SK-N-SH (cell line): ENCODE measurements around the gene ANO3. TPM values are rescaled to one million over a fixed set of nuclear protein-coding genes. Genes with fewer than 3 reads are reported as not detected.

Source experiments
- CTCF ChIA-PET: fragments of 300-600, 350-600 bp; formaldehyde crosslinking; extraction: SDS; loops from one replicate; lab custom pipeline; 2021; lab: Yijun Ruan, JAX
- POLR2A ChIA-PET: fragments of 350-600 bp; sonication (Branson Sonifier 250); formaldehyde crosslinking; extraction: SDS; loops from one replicate; lab custom pipeline; 2020; ENCODE audit warnings: antibody characterized with exemption, inconsistent platforms; lab: Yijun Ruan, JAX
- DNase-seq: peaks from one replicate; pipeline ENCODE4 v3.0.0; 2012
- H2AFZ ChIP-seq: fragments of 200-600 bp; sonication (generic); 2 replicates; pipeline ENCODE4 v1.8.1; 2016; ENCODE audit warnings: antibody characterized with exemption, mild to moderate bottlenecking, low read depth
- H3F3A ChIP-seq: fragments of 200-600 bp; sonication (generic); replicated peaks from 2 replicates; pipeline ENCODE3; 2016; ENCODE audit warnings: antibody characterized with exemption, mild to moderate bottlenecking; ENCODE audit not compliant: insufficient read depth
- H3K27ac ChIP-seq, 2 experiments: fragments of 200-500 bp in 1 of 2; fragments of 200-600 bp in 1 of 2; sonication (Bioruptor generic) in 1 of 2; sonication (generic), shearing (Covaris generic) in 1 of 2; 2 replicates each; pipeline versions ENCODE4 v1.5.1 to v1.6.1; 2014 to 2016; ENCODE audit warnings: low read depth in 2 of 2, inconsistent platforms in 1 of 2, low read length in 1 of 2, mild to moderate bottlenecking in 1 of 2, mixed read lengths in 1 of 2
- H3K27me3 ChIP-seq: fragments of 200-600 bp; sonication (generic), shearing (Covaris generic); 2 replicates; pipeline ENCODE4 v1.6.1; 2016; ENCODE audit warnings: mixed run types; ENCODE audit not compliant: insufficient read depth
- H3K36me3 ChIP-seq, 2 experiments: fragments of 200-500 bp in 1 of 2; fragments of 200-600 bp in 1 of 2; sonication (Bioruptor generic) in 1 of 2; sonication (generic) in 1 of 2; replicated peaks in 1 of 2; 2 replicates each; pipeline versions ENCODE3 to v1.5.1; 2014 to 2016; ENCODE audit warnings: low read length in 1 of 2, mild to moderate bottlenecking in 1 of 2; ENCODE audit not compliant: insufficient read depth in 2 of 2, control insufficient read depth in 1 of 2
- H3K4me1 ChIP-seq, 2 experiments: fragments of 200-500 bp in 1 of 2; fragments of 200-600 bp in 1 of 2; sonication (Bioruptor generic) in 1 of 2; sonication (generic), shearing (Covaris generic) in 1 of 2; 2 replicates each; pipeline versions ENCODE4 v1.5.1 to v1.6.1; 2014 to 2016; ENCODE audit warnings: low read depth in 1 of 2, low read length in 1 of 2, mixed run types in 1 of 2; ENCODE audit not compliant: insufficient read depth in 2 of 2, control insufficient read depth in 1 of 2
- H3K4me2 ChIP-seq: fragments of 200-600 bp; sonication (generic), shearing (Covaris generic); 2 replicates; pipeline ENCODE4 v1.6.1; 2017; ENCODE audit warnings: mixed run types
- H3K4me3 ChIP-seq, 2 experiments: fragments of 200-500 bp in 1 of 2; fragments of 200-600 bp in 1 of 2; sonication (Bioruptor generic) in 1 of 2; sonication (generic), shearing (Covaris generic) in 1 of 2; 2 replicates each; pipeline versions ENCODE4 v1.5.1 to v1.8.1; 2014 to 2016; ENCODE audit warnings: low read depth in 2 of 2, inconsistent platforms in 1 of 2, low read length in 1 of 2, mild to moderate bottlenecking in 1 of 2, mixed read lengths in 1 of 2, moderate library complexity in 1 of 2
- H3K79me2 ChIP-seq: fragments of 200-600 bp; sonication (generic); 2 replicates; pipeline ENCODE4 v1.8.1; 2017; ENCODE audit warnings: mild to moderate bottlenecking; ENCODE audit not compliant: insufficient read depth
- H3K9ac ChIP-seq: fragments of 200-600 bp; sonication (generic); 2 replicates; pipeline ENCODE4 v1.6.1; 2017; ENCODE audit warnings: mixed run types
- H3K9me2 ChIP-seq: fragments of 200-600 bp; sonication (generic); 2 replicates; pipeline ENCODE4 v1.6.1; 2017; ENCODE audit warnings: mixed run types
- H3K9me3 ChIP-seq: fragments of 200-600 bp; sonication (generic); 2 replicates; pipeline ENCODE4 v1.6.1; 2017; ENCODE audit warnings: mixed run types, mild to moderate bottlenecking, moderate library complexity
- H4K20me1 ChIP-seq: fragments of 200-600 bp; sonication (generic); 2 replicates; pipeline ENCODE4 v1.6.1; 2017; ENCODE audit warnings: mild to moderate bottlenecking, mixed run types; ENCODE audit not compliant: insufficient read depth
- CHD2 ChIP-seq: fragments of 150-350 bp; IDR thresholded peaks from 2 replicates; pipeline ENCODE4 v1.6.1; 2018; ENCODE audit warnings: low read length; ENCODE audit not compliant: partially characterized antibody
- ELF1 ChIP-seq: IDR thresholded peaks from 2 replicates; pipeline ENCODE4 v1.4.0; 2012
- EP300 ChIP-seq, 2 experiments: IDR thresholded peaks; 2 replicates each; pipeline versions ENCODE4 v1.4.0 to v1.6.1; 2012; ENCODE audit warnings: borderline replicate concordance in 1 of 2, low read depth in 1 of 2, low read length in 1 of 2
- FOXM1 ChIP-seq: IDR thresholded peaks from 2 replicates; pipeline ENCODE4 v1.4.0; 2012; ENCODE audit warnings: low read depth, mild to moderate bottlenecking
- GABPA ChIP-seq: IDR thresholded peaks from 2 replicates; pipeline ENCODE4 v1.4.0; 2012; ENCODE audit warnings: low read depth, mild to moderate bottlenecking
- GATA2 ChIP-seq: sonication (generic); formaldehyde crosslinking; IDR thresholded peaks from 2 replicates; pipeline ENCODE4 v1.5.0; 2020; ENCODE audit warnings: mild to moderate bottlenecking, missing genetic modification reagents
- MEF2A ChIP-seq: IDR thresholded peaks from 2 replicates; pipeline ENCODE4 v1.4.0; 2012; ENCODE audit warnings: low read depth, borderline replicate concordance
- NFIC ChIP-seq: IDR thresholded peaks from 2 replicates; pipeline ENCODE4 v1.4.0; 2012; ENCODE audit warnings: borderline replicate concordance
- POLR2AphosphoS5 ChIP-seq: IDR thresholded peaks from 2 replicates; pipeline ENCODE4 v1.6.1; 2012; ENCODE audit warnings: low read depth, low read length
- RCOR1 ChIP-seq: fragments of 150-350 bp; IDR thresholded peaks from 2 replicates; pipeline ENCODE4 v1.6.1; 2017; ENCODE audit warnings: antibody characterized with exemption, low read length
- SIN3A ChIP-seq: IDR thresholded peaks from 2 replicates; pipeline ENCODE4 v1.6.1; 2012; ENCODE audit warnings: low read depth, mild to moderate bottlenecking, low read length, moderate library complexity, borderline replicate concordance
- SMC3 ChIP-seq: IDR thresholded peaks from 2 replicates; pipeline ENCODE4 v1.6.1; 2012; ENCODE audit warnings: low read depth, low read length, improper control_type of control experiment
- polyA plus RNA-seq, 3 experiments: library from polyadenylated mRNA; depleted of rRNA; stranded (reverse); fragments of >200 nt; gene quantifications; 2 replicates each; pipeline ENCODE4 v1.2.3, GENCODE V29; 2012
- TF ChIP-seq, protein P1 (sequence below): fragments of 200-600 bp; sonication (generic); IDR thresholded peaks from 2 replicates; pipeline ENCODE4 v1.6.1; 2017; ENCODE audit warnings: antibody characterized with exemption, mild to moderate bottlenecking, moderate library complexity
- TF ChIP-seq, protein P2 (sequence below): fragments of 150-350 bp; IDR thresholded peaks from 2 replicates; pipeline ENCODE4 v1.6.1; 2016; ENCODE audit warnings: mild to moderate bottlenecking, low read depth, low read length
- TF ChIP-seq, protein P3 (sequence below): IDR thresholded peaks from 2 replicates; pipeline ENCODE4 v1.4.0; 2012; ENCODE audit warnings: low read depth, borderline replicate concordance
- TF ChIP-seq, protein P4 (sequence below): IDR thresholded peaks from 2 replicates; pipeline ENCODE4 v1.6.1; 2012; ENCODE audit warnings: mild to moderate bottlenecking, low read depth, low read length, moderate library complexity
- TF ChIP-seq, protein P5 (sequence below): IDR thresholded peaks from 2 replicates; pipeline ENCODE4 v1.4.0; 2012; ENCODE audit warnings: low read depth
- TF ChIP-seq, protein P6 (sequence below): IDR thresholded peaks from 2 replicates; pipeline ENCODE4; 2012

The ANO3 gene
- polyA plus RNA-seq, 1 of the 3 experiments (the other 2 are of a cell fraction): 0.13 TPM

DNA sequence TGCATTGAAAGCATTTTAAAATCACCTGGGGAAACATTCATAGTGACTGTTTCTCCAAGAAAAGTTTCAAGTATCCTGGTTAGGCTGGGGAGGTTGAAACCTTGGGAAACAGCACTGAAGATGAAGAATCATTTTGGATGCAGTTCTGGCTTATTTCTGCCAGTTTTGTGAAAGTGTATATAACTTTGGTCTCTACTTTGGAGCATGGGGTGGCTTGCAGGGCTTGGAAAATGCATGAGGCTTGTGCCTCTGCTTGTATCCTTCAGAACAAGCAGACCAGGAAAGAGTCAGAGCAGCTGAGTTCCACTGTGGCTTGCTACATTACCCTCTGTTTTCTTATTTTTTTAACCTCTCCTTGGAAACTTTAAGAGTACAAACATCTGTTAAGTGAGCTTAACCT, 370.5 kb downstream of the ANO3 start:
- H3K9me2 ChIP-seq: no peaks in the 10 kb centered on the region
- no peak overlapping the region for H3K9ac ChIP-seq
- DNase-seq: no peak
- H3F3A ChIP-seq: no peaks in the 10 kb centered on the region
- no peak overlapping the region for H3K27ac ChIP-seq
- ChIA-PET CTCF (interaction anchor here (0.9 to 1.5 kb wide), 2 partner anchors 406 to 783 kb away, joined by 3 to 4 read pairs; no protein-coding TSS in a partner anchor), POLR2A (interaction anchor here (0.5 kb wide), 1 partner anchor 9 kb away, joined by 3 read pairs; no protein-coding TSS in a partner anchor)
- no peaks in the 10 kb centered on the region for H4K20me1 ChIP-seq
- H3K4me3 ChIP-seq: no peak overlapping the region
- H3K27me3 ChIP-seq: no peaks in the 10 kb centered on the region
- H3K4me1 ChIP-seq: peaks cover 0 to 9% of the 10 kb centered on the region in 2 experiments; a peak in 2 of 4 replicates
- no peaks in the 10 kb centered on the region for H3K36me3 ChIP-seq
- H3K4me2 ChIP-seq: no peak overlapping the region
- TF ChIP-seq, protein P1, sequence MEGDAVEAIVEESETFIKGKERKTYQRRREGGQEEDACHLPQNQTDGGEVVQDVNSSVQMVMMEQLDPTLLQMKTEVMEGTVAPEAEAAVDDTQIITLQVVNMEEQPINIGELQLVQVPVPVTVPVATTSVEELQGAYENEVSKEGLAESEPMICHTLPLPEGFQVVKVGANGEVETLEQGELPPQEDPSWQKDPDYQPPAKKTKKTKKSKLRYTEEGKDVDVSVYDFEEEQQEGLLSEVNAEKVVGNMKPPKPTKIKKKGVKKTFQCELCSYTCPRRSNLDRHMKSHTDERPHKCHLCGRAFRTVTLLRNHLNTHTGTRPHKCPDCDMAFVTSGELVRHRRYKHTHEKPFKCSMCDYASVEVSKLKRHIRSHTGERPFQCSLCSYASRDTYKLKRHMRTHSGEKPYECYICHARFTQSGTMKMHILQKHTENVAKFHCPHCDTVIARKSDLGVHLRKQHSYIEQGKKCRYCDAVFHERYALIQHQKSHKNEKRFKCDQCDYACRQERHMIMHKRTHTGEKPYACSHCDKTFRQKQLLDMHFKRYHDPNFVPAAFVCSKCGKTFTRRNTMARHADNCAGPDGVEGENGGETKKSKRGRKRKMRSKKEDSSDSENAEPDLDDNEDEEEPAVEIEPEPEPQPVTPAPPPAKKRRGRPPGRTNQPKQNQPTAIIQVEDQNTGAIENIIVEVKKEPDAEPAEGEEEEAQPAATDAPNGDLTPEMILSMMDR: no peak
- TF ChIP-seq SIN3A (no peak), NFIC (no peak), GATA2 (no peak), CHD2 (no peak), SMC3 (no peak), RCOR1 (no peak), FOXM1 (no peak), POLR2AphosphoS5 (no peak), EP300 (IDR thresholded peaks at IDR 0.05; ENCODE audit: borderline replicate concordance in 1 of 2, low read depth in 1 of 2, low read length in 1 of 2) (no peak), ELF1 (no peak), GABPA (no peak), MEF2A (no peak)
- TF ChIP-seq, protein P2, sequence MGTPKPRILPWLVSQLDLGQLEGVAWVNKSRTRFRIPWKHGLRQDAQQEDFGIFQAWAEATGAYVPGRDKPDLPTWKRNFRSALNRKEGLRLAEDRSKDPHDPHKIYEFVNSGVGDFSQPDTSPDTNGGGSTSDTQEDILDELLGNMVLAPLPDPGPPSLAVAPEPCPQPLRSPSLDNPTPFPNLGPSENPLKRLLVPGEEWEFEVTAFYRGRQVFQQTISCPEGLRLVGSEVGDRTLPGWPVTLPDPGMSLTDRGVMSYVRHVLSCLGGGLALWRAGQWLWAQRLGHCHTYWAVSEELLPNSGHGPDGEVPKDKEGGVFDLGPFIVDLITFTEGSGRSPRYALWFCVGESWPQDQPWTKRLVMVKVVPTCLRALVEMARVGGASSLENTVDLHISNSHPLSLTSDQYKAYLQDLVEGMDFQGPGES: no peak
- TF ChIP-seq, protein P3, sequence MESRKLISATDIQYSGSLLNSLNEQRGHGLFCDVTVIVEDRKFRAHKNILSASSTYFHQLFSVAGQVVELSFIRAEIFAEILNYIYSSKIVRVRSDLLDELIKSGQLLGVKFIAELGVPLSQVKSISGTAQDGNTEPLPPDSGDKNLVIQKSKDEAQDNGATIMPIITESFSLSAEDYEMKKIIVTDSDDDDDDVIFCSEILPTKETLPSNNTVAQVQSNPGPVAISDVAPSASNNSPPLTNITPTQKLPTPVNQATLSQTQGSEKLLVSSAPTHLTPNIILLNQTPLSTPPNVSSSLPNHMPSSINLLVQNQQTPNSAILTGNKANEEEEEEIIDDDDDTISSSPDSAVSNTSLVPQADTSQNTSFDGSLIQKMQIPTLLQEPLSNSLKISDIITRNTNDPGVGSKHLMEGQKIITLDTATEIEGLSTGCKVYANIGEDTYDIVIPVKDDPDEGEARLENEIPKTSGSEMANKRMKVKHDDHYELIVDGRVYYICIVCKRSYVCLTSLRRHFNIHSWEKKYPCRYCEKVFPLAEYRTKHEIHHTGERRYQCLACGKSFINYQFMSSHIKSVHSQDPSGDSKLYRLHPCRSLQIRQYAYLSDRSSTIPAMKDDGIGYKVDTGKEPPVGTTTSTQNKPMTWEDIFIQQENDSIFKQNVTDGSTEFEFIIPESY: no peak
- TF ChIP-seq, protein P4, sequence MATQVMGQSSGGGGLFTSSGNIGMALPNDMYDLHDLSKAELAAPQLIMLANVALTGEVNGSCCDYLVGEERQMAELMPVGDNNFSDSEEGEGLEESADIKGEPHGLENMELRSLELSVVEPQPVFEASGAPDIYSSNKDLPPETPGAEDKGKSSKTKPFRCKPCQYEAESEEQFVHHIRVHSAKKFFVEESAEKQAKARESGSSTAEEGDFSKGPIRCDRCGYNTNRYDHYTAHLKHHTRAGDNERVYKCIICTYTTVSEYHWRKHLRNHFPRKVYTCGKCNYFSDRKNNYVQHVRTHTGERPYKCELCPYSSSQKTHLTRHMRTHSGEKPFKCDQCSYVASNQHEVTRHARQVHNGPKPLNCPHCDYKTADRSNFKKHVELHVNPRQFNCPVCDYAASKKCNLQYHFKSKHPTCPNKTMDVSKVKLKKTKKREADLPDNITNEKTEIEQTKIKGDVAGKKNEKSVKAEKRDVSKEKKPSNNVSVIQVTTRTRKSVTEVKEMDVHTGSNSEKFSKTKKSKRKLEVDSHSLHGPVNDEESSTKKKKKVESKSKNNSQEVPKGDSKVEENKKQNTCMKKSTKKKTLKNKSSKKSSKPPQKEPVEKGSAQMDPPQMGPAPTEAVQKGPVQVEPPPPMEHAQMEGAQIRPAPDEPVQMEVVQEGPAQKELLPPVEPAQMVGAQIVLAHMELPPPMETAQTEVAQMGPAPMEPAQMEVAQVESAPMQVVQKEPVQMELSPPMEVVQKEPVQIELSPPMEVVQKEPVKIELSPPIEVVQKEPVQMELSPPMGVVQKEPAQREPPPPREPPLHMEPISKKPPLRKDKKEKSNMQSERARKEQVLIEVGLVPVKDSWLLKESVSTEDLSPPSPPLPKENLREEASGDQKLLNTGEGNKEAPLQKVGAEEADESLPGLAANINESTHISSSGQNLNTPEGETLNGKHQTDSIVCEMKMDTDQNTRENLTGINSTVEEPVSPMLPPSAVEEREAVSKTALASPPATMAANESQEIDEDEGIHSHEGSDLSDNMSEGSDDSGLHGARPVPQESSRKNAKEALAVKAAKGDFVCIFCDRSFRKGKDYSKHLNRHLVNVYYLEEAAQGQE: no peak
- TF ChIP-seq, protein P5, sequence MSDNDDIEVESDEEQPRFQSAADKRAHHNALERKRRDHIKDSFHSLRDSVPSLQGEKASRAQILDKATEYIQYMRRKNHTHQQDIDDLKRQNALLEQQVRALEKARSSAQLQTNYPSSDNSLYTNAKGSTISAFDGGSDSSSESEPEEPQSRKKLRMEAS: no peak
- TF ChIP-seq, protein P6, sequence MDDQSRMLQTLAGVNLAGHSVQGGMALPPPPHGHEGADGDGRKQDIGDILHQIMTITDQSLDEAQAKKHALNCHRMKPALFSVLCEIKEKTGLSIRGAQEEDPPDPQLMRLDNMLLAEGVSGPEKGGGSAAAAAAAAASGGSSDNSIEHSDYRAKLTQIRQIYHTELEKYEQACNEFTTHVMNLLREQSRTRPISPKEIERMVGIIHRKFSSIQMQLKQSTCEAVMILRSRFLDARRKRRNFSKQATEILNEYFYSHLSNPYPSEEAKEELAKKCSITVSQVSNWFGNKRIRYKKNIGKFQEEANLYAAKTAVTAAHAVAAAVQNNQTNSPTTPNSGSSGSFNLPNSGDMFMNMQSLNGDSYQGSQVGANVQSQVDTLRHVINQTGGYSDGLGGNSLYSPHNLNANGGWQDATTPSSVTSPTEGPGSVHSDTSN: no peak
- 0 out of 2 replicates have a peak overlapping the region, but pooled peaks have one; percentile 27 for H2AFZ ChIP-seq
- no peaks in the 10 kb centered on the region for H3K79me2 ChIP-seq
- no peaks in the 10 kb centered on the region for H3K9me3 ChIP-seq
